Breast epithelium (tissue), 3 donors: ENCODE measurements around the gene KMT5C.

ENCODE experiments used
- POLR2AphosphoS5 ChIP-seq, 3 donors: sonication (generic); formaldehyde crosslinking; IDR thresholded peaks; one replicate each; pipeline ENCODE4 v1.6.1; 2017; ENCODE audit warnings: antibody characterized with exemption in 3 of 3
- TF ChIP-seq, protein P1 (sequence below), 3 donors: fragments of 450-650 bp; IDR thresholded peaks; one replicate each; pipeline ENCODE4 v1.5.1; 2016 to 2017; ENCODE audit warnings: antibody characterized with exemption in 3 of 3, mild to moderate bottlenecking in 3 of 3, moderate library complexity in 3 of 3

DNA sequence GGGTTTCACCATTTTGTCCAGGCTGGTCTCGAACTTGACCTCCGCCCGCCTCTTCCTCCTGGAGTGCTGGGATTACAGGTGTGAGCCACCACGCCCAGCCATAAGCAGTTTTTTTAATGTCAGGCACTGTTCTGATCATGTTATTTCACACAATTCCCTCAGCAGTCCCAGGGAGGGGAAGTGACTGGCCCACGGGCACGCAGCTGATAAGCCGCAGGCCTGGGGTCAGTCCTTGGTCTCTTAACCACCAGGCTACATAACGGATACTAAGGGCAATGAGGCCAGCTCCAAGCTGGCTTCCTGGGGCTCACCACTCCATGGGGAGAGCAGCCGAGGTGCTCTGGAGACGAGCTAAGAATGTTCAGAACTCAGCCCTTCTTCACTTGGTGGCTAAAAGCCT, 42.4 kb upstream of the KMT5C start:
- no peak for TF ChIP-seq POLR2AphosphoS5 (IDR thresholded peaks at IDR 0.05)
- TF ChIP-seq, protein P1, sequence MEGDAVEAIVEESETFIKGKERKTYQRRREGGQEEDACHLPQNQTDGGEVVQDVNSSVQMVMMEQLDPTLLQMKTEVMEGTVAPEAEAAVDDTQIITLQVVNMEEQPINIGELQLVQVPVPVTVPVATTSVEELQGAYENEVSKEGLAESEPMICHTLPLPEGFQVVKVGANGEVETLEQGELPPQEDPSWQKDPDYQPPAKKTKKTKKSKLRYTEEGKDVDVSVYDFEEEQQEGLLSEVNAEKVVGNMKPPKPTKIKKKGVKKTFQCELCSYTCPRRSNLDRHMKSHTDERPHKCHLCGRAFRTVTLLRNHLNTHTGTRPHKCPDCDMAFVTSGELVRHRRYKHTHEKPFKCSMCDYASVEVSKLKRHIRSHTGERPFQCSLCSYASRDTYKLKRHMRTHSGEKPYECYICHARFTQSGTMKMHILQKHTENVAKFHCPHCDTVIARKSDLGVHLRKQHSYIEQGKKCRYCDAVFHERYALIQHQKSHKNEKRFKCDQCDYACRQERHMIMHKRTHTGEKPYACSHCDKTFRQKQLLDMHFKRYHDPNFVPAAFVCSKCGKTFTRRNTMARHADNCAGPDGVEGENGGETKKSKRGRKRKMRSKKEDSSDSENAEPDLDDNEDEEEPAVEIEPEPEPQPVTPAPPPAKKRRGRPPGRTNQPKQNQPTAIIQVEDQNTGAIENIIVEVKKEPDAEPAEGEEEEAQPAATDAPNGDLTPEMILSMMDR (IDR thresholded peaks at IDR 0.05) = no peak
